ENCODE results near the gene VIL1.

The VIL1 gene

GRCh38 chr2:218465987-218466633, 47.2 kb downstream of the VIL1 start:
- TF ChIP-seq RAD21 (IDR thresholded peaks at IDR 0.05; ENCODE audit: low read depth) (peak; percentile 51), REST (IDR thresholded peaks at IDR 0.05; ENCODE audit: low read depth) (no peak)

GRCh38 chr2:218470448-218470847, 51.5 kb downstream of the VIL1 start:
- TF ChIP-seq USF1 (IDR thresholded peaks at IDR 0.05), result no peak
- TF ChIP-seq CREB1 (IDR thresholded peaks at IDR 0.05; ENCODE audit: low read depth), result no peak
- no peak for TF ChIP-seq CEBPB (IDR thresholded peaks at IDR 0.05)
- no peak for TF ChIP-seq TAF1 (IDR thresholded peaks at IDR 0.05; ENCODE audit: low read depth)
- TF ChIP-seq MAX (IDR thresholded peaks at IDR 0.05), result no peak
- no peak for TF ChIP-seq FOXM1 (IDR thresholded peaks at IDR 0.05; ENCODE audit: borderline replicate concordance, low read depth)
- no peak for TF ChIP-seq EGR1 (IDR thresholded peaks at IDR 0.05)
- TF ChIP-seq TEAD4 (IDR thresholded peaks at IDR 0.05), result no peak
- no peak for TF ChIP-seq ZBTB7A (IDR thresholded peaks at IDR 0.05; ENCODE audit: low read depth)
- no peak for TF ChIP-seq TCF12 (IDR thresholded peaks at IDR 0.05; ENCODE audit: low read depth)
- no peak for TF ChIP-seq REST (IDR thresholded peaks at IDR 0.05; ENCODE audit: low read depth)
- TF ChIP-seq NFIC (IDR thresholded peaks at IDR 0.05), result no peak
- no peak for TF ChIP-seq EP300 (IDR thresholded peaks at IDR 0.05; ENCODE audit: borderline replicate concordance)

GRCh38 chr2:218471036-218471435, 52.1 kb downstream of the VIL1 start:
- TF ChIP-seq NFIC (IDR thresholded peaks at IDR 0.05) (no peak), FOXM1 (IDR thresholded peaks at IDR 0.05; ENCODE audit: borderline replicate concordance, low read depth) (no peak), TAF1 (IDR thresholded peaks at IDR 0.05; ENCODE audit: low read depth) (no peak), TCF12 (IDR thresholded peaks at IDR 0.05; ENCODE audit: low read depth) (no peak), EP300 (IDR thresholded peaks at IDR 0.05; ENCODE audit: borderline replicate concordance) (no peak), CREB1 (IDR thresholded peaks at IDR 0.05; ENCODE audit: low read depth) (no peak), MAX (IDR thresholded peaks at IDR 0.05) (no peak), RAD21 (IDR thresholded peaks at IDR 0.05; ENCODE audit: low read depth) (no peak), EGR1 (IDR thresholded peaks at IDR 0.05) (no peak), CEBPB (IDR thresholded peaks at IDR 0.05) (no peak), TEAD4 (IDR thresholded peaks at IDR 0.05) (no peak), YY1 (IDR thresholded peaks at IDR 0.05; ENCODE audit: low read depth) (no peak), USF1 (IDR thresholded peaks at IDR 0.05) (no peak)

GRCh38 chr2:218471982-218472381, 53.1 kb downstream of the VIL1 start:
- no peak for TF ChIP-seq REST (IDR thresholded peaks at IDR 0.05; ENCODE audit: low read depth)

GRCh38 chr2:218472988-218473387, 54.1 kb downstream of the VIL1 start:
- TF ChIP-seq MAX (IDR thresholded peaks at IDR 0.05) (no peak), FOXM1 (IDR thresholded peaks at IDR 0.05; ENCODE audit: borderline replicate concordance, low read depth) (no peak), CEBPB (IDR thresholded peaks at IDR 0.05) (no peak), TAF1 (IDR thresholded peaks at IDR 0.05; ENCODE audit: low read depth) (no peak), ZBTB7A (IDR thresholded peaks at IDR 0.05; ENCODE audit: low read depth) (no peak), RAD21 (IDR thresholded peaks at IDR 0.05; ENCODE audit: low read depth) (no peak), REST (IDR thresholded peaks at IDR 0.05; ENCODE audit: low read depth) (no peak), TEAD4 (IDR thresholded peaks at IDR 0.05) (no peak), CREB1 (IDR thresholded peaks at IDR 0.05; ENCODE audit: low read depth) (no peak), TCF12 (IDR thresholded peaks at IDR 0.05; ENCODE audit: low read depth) (no peak), USF1 (IDR thresholded peaks at IDR 0.05) (no peak), EP300 (IDR thresholded peaks at IDR 0.05; ENCODE audit: borderline replicate concordance) (no peak), NFIC (IDR thresholded peaks at IDR 0.05) (no peak), YY1 (IDR thresholded peaks at IDR 0.05; ENCODE audit: low read depth) (no peak), EGR1 (IDR thresholded peaks at IDR 0.05) (no peak)

Data from Ishikawa (cell line).